OCI-M1 (cell line): ENCODE results near the gene KNTC1.
"Not testable (repeated sequence)": the region's sequence is repeated elsewhere in the genome, so short reads cannot be mapped to it uniquely, and the experiment has no call there.

Experiments used
- DNase-seq: peaks from one replicate; lab custom pipeline; 2025; lab: John Stamatoyannopoulos, UW

The KNTC1 gene

GRCh38 chr12:122505419-122506051, 21.5 kb upstream of the KNTC1 start:
- DNase-seq = no peak

- DNase-seq = no peak
Measured at GRCh38 chr12:122506393-122506938, 20.6 kb upstream of the KNTC1 start.

- DNase-seq = no peak
Measured at GRCh38 chr12:122508163-122508562, 18.9 kb upstream of the KNTC1 start.

- DNase-seq = not testable (repeated sequence)
Measured at GRCh38 chr12:122513028-122513427, 14.0 kb upstream of the KNTC1 start.

- DNase-seq = no peak
Measured at GRCh38 chr12:122513660-122514059, 13.4 kb upstream of the KNTC1 start.

GRCh38 chr12:122515275-122515674, 11.8 kb upstream of the KNTC1 start:
- no peak for DNase-seq

GRCh38 chr12:122516544-122517361, 10.3 kb upstream of the KNTC1 start:
- no peak for DNase-seq

GRCh38 chr12:122517877-122518276, 9.2 kb upstream of the KNTC1 start:
- DNase-seq = peak; percentile 75

- DNase-seq = no peak
Measured at GRCh38 chr12:122518908-122519307, 8.1 kb upstream of the KNTC1 start.

- no peak for DNase-seq
Measured at GRCh38 chr12:122519418-122519817, 7.6 kb upstream of the KNTC1 start.

- no peak for DNase-seq
Measured at GRCh38 chr12:122520676-122521075, 6.4 kb upstream of the KNTC1 start.

GRCh38 chr12:122523280-122523679, 3.8 kb upstream of the KNTC1 start:
- DNase-seq = no peak

GRCh38 chr12:122523846-122524718, 3.0 kb upstream of the KNTC1 start:
- peak; percentile 14 for DNase-seq

- DNase-seq = peak; percentile 72
Measured at GRCh38 chr12:122527478-122527944, 462 bp downstream of the KNTC1 start.

GRCh38 chr12:122528582-122528981, 1.5 kb downstream of the KNTC1 start:
- DNase-seq = no peak

- DNase-seq = no peak
Measured at GRCh38 chr12:122528992-122529391, 1.9 kb downstream of the KNTC1 start.

- no peak for DNase-seq
Measured at GRCh38 chr12:122533856-122534255, 6.8 kb downstream of the KNTC1 start.

GRCh38 chr12:122537021-122537420, 10.0 kb downstream of the KNTC1 start:
- no peak for DNase-seq

GRCh38 chr12:122538496-122538895, 11.4 kb downstream of the KNTC1 start:
- DNase-seq = no peak

GRCh38 chr12:122544537-122544936, 17.5 kb downstream of the KNTC1 start:
- no peak for DNase-seq

GRCh38 chr12:122545855-122546254, 18.8 kb downstream of the KNTC1 start:
- DNase-seq = no peak

GRCh38 chr12:122547330-122547729, 20.3 kb downstream of the KNTC1 start:
- no peak for DNase-seq
